MM.1S (cell line): ENCODE data around the gene THAP2.

Experiments used
- CTCF ChIP-seq: fragments of 300-600 bp; sonication (generic); IDR thresholded peaks from 2 replicates; pipeline ENCODE4 v1.5.1; 2016; ENCODE audit warnings: antibody characterized with exemption, low read length, mixed read lengths
- EZH2phosphoT487 ChIP-seq: fragments of 300-600 bp; sonication (generic); IDR thresholded peaks from 2 replicates; pipeline ENCODE4 v1.6.1; 2018; ENCODE audit warnings: antibody characterized with exemption, low read length

- TF ChIP-seq EZH2phosphoT487 = no peak
- TF ChIP-seq CTCF = no peak
These were observed 20.0 kb downstream of the THAP2 start for GRCh38 chr12:71684081-71684480.
